Measurements from ENCODE around the gene SYT3.
"Not testable (repeated sequence)": the region's sequence is repeated elsewhere in the genome, so short reads cannot be mapped to it uniquely, and the experiment has no call there.

GRCh38 chr19:50619184-50619583 lies 20.5 kb downstream of the SYT3 start:
- TF ChIP-seq EGR1 (IDR thresholded peaks at IDR 0.05; ENCODE audit: low read depth in 2 of 2); TAF1 (conservative IDR thresholded peaks at IDR 0.05); RXRA (IDR thresholded peaks at IDR 0.05); YY1 (IDR thresholded peaks at IDR 0.05); SP1 (IDR thresholded peaks at IDR 0.05); REST (IDR thresholded peaks at IDR 0.05); HNF4G (IDR thresholded peaks at IDR 0.05); RAD21 (IDR thresholded peaks at IDR 0.05): not testable (repeated sequence)
- TF ChIP-seq, protein P1, sequence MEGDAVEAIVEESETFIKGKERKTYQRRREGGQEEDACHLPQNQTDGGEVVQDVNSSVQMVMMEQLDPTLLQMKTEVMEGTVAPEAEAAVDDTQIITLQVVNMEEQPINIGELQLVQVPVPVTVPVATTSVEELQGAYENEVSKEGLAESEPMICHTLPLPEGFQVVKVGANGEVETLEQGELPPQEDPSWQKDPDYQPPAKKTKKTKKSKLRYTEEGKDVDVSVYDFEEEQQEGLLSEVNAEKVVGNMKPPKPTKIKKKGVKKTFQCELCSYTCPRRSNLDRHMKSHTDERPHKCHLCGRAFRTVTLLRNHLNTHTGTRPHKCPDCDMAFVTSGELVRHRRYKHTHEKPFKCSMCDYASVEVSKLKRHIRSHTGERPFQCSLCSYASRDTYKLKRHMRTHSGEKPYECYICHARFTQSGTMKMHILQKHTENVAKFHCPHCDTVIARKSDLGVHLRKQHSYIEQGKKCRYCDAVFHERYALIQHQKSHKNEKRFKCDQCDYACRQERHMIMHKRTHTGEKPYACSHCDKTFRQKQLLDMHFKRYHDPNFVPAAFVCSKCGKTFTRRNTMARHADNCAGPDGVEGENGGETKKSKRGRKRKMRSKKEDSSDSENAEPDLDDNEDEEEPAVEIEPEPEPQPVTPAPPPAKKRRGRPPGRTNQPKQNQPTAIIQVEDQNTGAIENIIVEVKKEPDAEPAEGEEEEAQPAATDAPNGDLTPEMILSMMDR (IDR thresholded peaks at IDR 0.05; ENCODE audit: low read depth, low read length, missing input control) = not testable (repeated sequence)
- TF ChIP-seq, protein P2, sequence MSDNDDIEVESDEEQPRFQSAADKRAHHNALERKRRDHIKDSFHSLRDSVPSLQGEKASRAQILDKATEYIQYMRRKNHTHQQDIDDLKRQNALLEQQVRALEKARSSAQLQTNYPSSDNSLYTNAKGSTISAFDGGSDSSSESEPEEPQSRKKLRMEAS (IDR thresholded peaks at IDR 0.05) = not testable (repeated sequence)
